Left ventricle myocardium inferior (tissue), 1 donor: ENCODE data around the gene PCLAF. TPM values are rescaled to one million over a fixed set of nuclear protein-coding genes. Genes with fewer than 3 reads are reported as not detected.
"Not testable (repeated sequence)": the region's sequence is repeated elsewhere in the genome, so short reads cannot be mapped to it uniquely, and the experiment has no call there.

Experiments used
- DNase-seq: peaks from one replicate; pipeline ENCODE4 v3.0.0-alpha.2; 2020
- H3K27ac ChIP-seq: fragments of 200-600 bp; replicated peaks from 2 replicates; pipeline ENCODE4 v1.8.0; 2021
- H3K27me3 ChIP-seq: fragments of 200-600 bp; 2 replicates; pipeline ENCODE4 v1.8.0; 2021; ENCODE audit warnings: low read depth
- H3K36me3 ChIP-seq: fragments of 200-600 bp; 2 replicates; pipeline ENCODE4 v1.8.0; 2021
- H3K4me1 ChIP-seq: fragments of 200-600 bp; 2 replicates; pipeline ENCODE4 v1.8.0; 2021
- H3K4me3 ChIP-seq: fragments of 200-600 bp; 2 replicates; pipeline ENCODE4 v1.8.0; 2021; ENCODE audit warnings: mild to moderate bottlenecking, moderate library complexity
- H3K9me3 ChIP-seq: fragments of 200-600 bp; replicated peaks from 2 replicates; pipeline ENCODE4 v1.8.0; 2021
- intact Hi-C: fragments of 100-400 bp; cut with micrococcal nuclease; formaldehyde crosslinking; loops from one replicate; pipeline ENCODE4 v1.11.0; 2022
- total RNA-seq: library from RNA; stranded (reverse); fragmentation: NEBNext Ultra II Directional; extraction: Animal tissue kit (Norgen Biotek cat#: 25700); gene quantifications from one replicate; pipeline ENCODE4 v1.2.1, GENCODE V29; 2021
- TF ChIP-seq, protein P1 (sequence below): fragments of 200-600 bp; IDR thresholded peaks from 2 replicates; pipeline ENCODE4 v1.8.0; 2021; ENCODE audit warnings: antibody characterized with exemption, mild to moderate bottlenecking, borderline replicate concordance
- donor health status: DM: no; HTN: yes; CAD: no; lungs with severe emphysema.

Gene PCLAF
- total RNA-seq, 1 donor from 2014 or later = 0.58 TPM

DNA sequence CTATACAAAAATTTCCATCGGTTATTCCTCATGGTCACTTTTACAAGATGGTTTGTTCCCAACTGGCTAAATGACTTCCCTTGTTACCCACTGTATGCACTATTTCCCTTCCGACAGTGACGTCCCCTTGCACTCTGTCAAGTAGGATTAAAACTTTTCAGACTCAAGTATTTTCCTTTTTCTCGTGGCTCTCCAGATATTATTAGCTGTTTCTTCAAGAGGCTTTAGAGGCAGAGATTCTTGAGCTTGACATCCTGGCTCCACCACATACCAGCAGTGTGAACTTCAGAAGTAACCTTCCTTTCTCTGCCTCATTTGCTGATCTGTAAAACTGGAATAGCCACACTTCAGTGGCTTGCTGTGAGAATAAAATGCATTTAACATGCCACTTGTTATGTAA is 39.3 kb downstream of the PCLAF start:
- peaks cover 8% of the 10 kb centered on the region for H3K36me3 ChIP-seq
- TF ChIP-seq, protein P1, sequence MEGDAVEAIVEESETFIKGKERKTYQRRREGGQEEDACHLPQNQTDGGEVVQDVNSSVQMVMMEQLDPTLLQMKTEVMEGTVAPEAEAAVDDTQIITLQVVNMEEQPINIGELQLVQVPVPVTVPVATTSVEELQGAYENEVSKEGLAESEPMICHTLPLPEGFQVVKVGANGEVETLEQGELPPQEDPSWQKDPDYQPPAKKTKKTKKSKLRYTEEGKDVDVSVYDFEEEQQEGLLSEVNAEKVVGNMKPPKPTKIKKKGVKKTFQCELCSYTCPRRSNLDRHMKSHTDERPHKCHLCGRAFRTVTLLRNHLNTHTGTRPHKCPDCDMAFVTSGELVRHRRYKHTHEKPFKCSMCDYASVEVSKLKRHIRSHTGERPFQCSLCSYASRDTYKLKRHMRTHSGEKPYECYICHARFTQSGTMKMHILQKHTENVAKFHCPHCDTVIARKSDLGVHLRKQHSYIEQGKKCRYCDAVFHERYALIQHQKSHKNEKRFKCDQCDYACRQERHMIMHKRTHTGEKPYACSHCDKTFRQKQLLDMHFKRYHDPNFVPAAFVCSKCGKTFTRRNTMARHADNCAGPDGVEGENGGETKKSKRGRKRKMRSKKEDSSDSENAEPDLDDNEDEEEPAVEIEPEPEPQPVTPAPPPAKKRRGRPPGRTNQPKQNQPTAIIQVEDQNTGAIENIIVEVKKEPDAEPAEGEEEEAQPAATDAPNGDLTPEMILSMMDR = no peak
- intact Hi-C loops = loop anchor here (10.0 kb wide), 1 partner anchor 127 kb away; no protein-coding TSS in a partner anchor
- H3K27ac ChIP-seq = no peak overlapping the region
- H3K9me3 ChIP-seq = no peaks in the 10 kb centered on the region
- H3K4me1 ChIP-seq = peaks cover 28% of the 10 kb centered on the region
- no peaks in the 10 kb centered on the region for H3K27me3 ChIP-seq
- no peak overlapping the region for H3K4me3 ChIP-seq
- DNase-seq = no peak

DNA sequence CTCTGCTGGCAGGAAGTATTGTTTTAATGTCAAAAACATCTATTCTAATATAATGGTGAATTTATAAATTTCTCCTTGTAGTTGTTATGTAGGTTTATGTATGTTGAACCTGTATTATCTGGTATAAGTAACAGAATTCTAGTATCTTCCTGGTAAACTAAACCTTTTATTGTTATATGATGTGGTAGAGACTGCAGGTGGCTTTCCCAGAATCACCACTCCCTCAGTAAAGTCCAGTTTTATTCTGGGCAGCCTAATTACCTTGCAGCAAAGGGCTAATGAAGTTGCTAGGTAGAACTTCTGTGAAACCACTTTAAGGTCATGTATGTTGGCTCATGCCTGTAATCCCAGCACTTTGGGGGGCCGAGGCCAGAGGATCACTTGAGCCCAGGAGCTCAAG is 40.9 kb downstream of the PCLAF start:
- no peaks in the 10 kb centered on the region for H3K9me3 ChIP-seq
- no peak for DNase-seq
- TF ChIP-seq, protein P1 = no peak

DNA sequence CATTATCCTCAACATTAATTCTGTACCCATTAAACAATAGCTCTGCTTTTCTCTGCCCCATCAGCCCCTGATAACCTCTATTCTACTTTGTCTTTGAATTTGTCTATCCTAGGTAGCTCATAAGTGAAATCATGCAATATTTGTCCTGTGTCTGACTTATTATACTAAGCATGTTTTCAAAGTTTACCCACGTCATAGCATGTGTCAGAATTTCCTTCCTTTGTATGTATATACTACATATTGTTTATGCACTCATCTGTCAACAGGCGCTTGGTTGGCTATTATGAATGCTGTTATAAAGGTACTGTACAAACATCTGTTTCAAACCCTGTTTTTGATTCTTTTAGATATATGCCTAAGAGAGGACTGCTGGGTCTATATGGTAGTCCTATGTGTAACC is 43.5 kb downstream of the PCLAF start:
- H3K27ac ChIP-seq = no peak overlapping the region
- no peaks in the 10 kb centered on the region for H3K27me3 ChIP-seq
- intact Hi-C loops = no loop called here
- no peaks in the 10 kb centered on the region for H3K9me3 ChIP-seq
- peaks cover 17% of the 10 kb centered on the region for H3K4me1 ChIP-seq
- TF ChIP-seq, protein P1 = no peak
- peaks cover 7% of the 10 kb centered on the region for H3K36me3 ChIP-seq
- DNase-seq = no peak
- H3K4me3 ChIP-seq = no peak overlapping the region

More for the DNA sequence above, 40.9 kb downstream of the PCLAF start:
- intact Hi-C loops = loop anchor here (10.0 kb wide), 1 partner anchor 126 kb away; no protein-coding TSS in a partner anchor
- peaks cover 26% of the 10 kb centered on the region for H3K4me1 ChIP-seq
- H3K27me3 ChIP-seq = no peaks in the 10 kb centered on the region
- no peak overlapping the region for H3K27ac ChIP-seq
- H3K4me3 ChIP-seq = no peak overlapping the region
- H3K36me3 ChIP-seq = peaks cover 7% of the 10 kb centered on the region

DNA sequence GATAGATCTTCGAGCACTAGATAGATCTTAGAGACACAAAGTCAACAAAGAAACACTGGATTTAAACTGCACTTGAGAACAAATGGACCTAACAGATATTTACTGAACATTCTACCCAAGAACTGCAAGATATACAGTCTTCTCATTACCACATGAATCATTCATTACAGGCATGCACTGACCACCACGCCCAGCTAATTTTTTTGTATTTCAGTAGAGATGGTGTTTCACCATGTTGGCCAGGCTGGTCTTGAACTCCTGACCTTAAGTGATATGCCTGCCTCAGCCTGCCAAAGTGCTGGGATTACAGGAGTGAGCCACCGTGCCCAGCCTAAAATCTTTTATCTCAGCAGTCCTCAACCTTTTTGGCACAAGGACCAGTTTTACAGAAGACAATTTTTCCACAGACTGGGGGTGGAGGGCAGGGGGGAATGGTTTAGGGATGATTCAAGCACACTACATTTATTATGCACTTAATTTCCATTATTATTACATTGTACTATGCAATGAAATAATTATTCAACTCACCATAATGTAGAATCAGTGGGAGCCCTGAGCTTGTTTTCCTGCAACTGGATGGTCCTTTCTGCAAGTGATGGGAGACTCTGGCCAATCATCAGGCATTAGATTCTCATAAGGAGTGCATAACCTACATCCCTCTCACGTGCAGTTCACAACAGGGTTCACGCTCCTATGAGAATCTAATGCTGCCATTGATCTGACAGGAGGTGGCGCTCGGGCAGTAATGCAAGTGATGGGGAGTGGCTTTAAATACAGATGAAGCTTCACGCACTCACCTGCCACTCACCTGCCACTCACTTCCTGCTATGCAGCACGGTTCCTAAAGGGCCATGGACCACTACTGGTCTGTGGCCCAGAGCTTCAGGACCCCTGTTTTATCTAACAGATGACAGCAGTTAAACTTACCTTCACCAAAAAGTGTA is 47.0 kb downstream of the PCLAF start:
- no peak for DNase-seq
- no peak overlapping the region for H3K27ac ChIP-seq
- H3K4me3 ChIP-seq = no peak overlapping the region
- H3K36me3 ChIP-seq = no peaks in the 10 kb centered on the region
- H3K4me1 ChIP-seq = peaks cover 9% of the 10 kb centered on the region
- H3K27me3 ChIP-seq = no peaks in the 10 kb centered on the region
- no peaks in the 10 kb centered on the region for H3K9me3 ChIP-seq
- intact Hi-C loops = no loop called here
- TF ChIP-seq, protein P1 = no peak

DNA sequence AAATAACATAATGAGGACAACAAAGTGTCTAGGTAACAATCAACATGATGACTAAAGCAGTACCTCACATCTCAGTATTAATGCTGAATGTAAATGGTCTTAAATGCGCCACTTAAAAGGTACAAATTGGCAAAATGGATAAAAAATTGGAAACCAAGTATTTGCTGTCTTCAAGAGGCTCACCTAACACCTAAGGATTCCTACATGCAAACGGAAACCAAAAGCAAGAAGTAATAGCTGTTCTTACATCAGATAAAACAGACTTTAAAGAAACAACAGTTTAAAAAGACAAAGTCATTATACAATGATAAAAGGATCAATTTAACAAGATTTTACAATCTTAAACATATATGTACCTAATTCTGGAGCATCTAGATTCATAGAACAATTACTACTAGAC is 47.7 kb downstream of the PCLAF start:
- Histone ChIP-seq H3K4me1 (peaks cover 9% of the 10 kb centered on the region), H3K36me3 (no peaks in the 10 kb centered on the region), H3K27me3 (no peaks in the 10 kb centered on the region), H3K27ac (no peak overlapping the region), H3K9me3 (no peaks in the 10 kb centered on the region), H3K4me3 (no peak overlapping the region)
- DNase-seq = no peak
- intact Hi-C loops = no loop called here
- TF ChIP-seq, protein P1 = no peak

DNA sequence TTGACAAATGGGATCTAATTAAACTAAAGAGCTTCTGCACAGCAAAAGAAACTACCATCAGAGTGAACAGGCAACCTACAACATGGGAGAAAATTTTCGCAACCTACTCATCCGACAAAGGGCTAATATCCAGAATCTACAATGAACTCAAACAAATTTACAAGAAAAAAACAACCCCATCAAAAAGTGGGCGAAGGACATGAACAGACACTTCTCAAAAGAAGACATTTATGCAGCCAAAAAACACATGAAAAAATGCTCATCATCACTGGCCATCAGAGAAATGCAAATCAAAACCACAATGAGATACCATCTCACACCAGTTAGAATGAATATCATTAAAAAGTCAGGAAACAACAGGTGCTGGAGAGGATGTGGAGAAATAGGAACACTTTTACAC is 49.6 kb downstream of the PCLAF start:
- intact Hi-C loops, H3K4me3 ChIP-seq, H3K27me3 ChIP-seq, H3K9me3 ChIP-seq, H3K27ac ChIP-seq, DNase-seq, H3K4me1 ChIP-seq, H3K36me3 ChIP-seq: not testable (repeated sequence)

DNA sequence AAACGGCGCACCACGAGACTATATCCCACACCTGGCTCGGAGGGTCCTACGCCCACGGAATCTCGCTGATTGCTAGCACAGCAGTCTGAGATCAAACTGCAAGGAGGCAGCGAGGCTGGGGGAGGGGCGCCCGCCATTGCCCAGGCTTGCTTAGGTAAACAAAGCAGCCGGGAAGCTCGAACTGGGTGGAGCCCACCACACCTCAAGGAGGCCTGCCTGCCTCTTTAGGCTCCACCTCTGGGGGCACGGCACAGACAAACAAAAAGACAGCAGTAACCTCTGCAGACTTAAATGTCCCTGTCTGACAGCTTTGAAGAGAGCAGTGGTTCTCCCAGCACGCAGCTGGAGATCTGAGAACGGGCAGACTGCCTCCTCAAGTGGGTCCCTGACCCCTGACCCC is 54.3 kb downstream of the PCLAF start:
- H3K36me3 ChIP-seq, H3K9me3 ChIP-seq, H3K27ac ChIP-seq, DNase-seq, H3K27me3 ChIP-seq, H3K4me3 ChIP-seq, intact Hi-C loops: not testable (repeated sequence)
- peaks cover 14% of the 10 kb centered on the region for H3K4me1 ChIP-seq

DNA sequence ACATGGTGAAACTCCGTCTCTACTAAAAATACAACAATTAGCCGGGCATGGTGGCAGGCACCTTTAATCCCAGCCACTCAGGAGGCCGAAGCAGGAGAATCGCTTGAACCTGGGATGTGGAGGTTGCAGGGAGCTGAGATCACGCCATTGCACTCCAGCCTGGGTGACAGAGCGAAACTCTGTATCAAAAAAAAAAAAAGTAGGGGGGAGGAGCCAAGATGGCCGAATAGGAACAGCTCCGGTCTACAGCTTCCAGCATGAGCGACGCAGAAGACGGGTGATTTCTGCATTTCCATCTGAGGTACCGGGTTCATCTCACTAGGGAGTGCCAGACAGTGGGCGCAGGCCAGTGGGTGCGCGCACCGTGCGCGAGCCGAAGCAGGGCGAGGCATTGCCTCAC is 54.8 kb downstream of the PCLAF start:
- H3K27ac ChIP-seq, DNase-seq, intact Hi-C loops, H3K9me3 ChIP-seq, H3K36me3 ChIP-seq, H3K27me3 ChIP-seq, H3K4me3 ChIP-seq: not testable (repeated sequence)
- peaks cover 14% of the 10 kb centered on the region for H3K4me1 ChIP-seq
